Body of pancreas (tissue), 4 donors: ENCODE measurements around the gene KMT5C.

Source experiments
- POLR2A ChIP-seq, 3 donors: fragments of 450-650 bp; IDR thresholded peaks; one replicate each; pipeline ENCODE4 v1.6.1; 2016; ENCODE audit warnings: antibody characterized with exemption in 3 of 3, mild to moderate bottlenecking in 2 of 3
- TF ChIP-seq, protein P1 (sequence below), 7 experiments: fragments of 450-650 bp in 4 of 7; fragments of 200-600 bp in 3 of 7; sonication (generic) in 3 of 7; IDR thresholded peaks; one replicate each; pipeline ENCODE4 v1.5.1; 2016 to 2019; ENCODE audit warnings: antibody characterized with exemption in 7 of 7

DNA sequence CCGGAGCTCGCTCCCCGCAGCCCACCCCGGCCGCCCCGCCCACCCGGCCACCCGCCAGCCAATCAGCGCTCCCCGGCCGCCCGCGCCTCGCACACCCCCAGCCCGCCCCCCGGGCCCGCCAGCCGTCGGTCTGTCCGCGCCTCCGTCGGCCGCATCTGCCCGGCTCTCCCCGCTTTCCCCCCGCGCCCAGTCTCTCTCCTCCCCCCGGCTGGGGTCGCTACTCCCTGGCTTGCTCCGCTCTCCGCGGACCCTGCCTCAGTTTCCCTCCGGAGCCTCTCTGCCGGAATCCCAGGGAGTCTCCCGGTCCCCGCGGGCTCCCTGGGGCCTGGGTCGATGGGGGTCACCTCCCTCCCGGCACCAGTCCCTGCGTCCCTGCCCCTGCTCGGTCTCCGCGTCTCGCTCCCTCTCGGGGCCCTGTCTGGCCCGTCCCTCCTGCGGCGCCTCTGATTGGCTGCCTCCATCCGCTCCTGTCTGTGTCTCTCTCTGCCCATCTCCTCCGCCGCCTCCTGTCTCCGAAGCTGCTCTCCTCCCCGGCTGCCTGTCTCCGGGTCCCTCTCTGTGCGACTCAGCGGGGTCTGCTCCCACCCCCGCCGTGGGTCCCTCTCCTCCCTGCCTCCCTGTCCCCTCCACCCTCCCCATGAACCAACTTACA is 30.1 kb downstream of the KMT5C start:
- TF ChIP-seq, protein P1, sequence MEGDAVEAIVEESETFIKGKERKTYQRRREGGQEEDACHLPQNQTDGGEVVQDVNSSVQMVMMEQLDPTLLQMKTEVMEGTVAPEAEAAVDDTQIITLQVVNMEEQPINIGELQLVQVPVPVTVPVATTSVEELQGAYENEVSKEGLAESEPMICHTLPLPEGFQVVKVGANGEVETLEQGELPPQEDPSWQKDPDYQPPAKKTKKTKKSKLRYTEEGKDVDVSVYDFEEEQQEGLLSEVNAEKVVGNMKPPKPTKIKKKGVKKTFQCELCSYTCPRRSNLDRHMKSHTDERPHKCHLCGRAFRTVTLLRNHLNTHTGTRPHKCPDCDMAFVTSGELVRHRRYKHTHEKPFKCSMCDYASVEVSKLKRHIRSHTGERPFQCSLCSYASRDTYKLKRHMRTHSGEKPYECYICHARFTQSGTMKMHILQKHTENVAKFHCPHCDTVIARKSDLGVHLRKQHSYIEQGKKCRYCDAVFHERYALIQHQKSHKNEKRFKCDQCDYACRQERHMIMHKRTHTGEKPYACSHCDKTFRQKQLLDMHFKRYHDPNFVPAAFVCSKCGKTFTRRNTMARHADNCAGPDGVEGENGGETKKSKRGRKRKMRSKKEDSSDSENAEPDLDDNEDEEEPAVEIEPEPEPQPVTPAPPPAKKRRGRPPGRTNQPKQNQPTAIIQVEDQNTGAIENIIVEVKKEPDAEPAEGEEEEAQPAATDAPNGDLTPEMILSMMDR (IDR thresholded peaks at IDR 0.05): no peak
- TF ChIP-seq POLR2A (IDR thresholded peaks at IDR 0.05): no peak
